Bronchial epithelial cell (primary cell): Measurements from ENCODE around the gene KIF25. TPM values are rescaled to one million over a fixed set of nuclear protein-coding genes. Genes with fewer than 3 reads are reported as not detected.

Experiments used
- DNase-seq: peaks from one replicate; pipeline ENCODE4 v3.0.0-alpha.2; 2010; ENCODE audit warnings: low read depth
- FAIRE-seq: peaks from 2 replicates; lab custom pipeline; 2011; peaks lifted over from hg19 to GRCh38; lab: Jason Lieb, UNC
- H3K27me3 ChIP-seq: 2 replicates; pipeline ENCODE4 v1.5.1; 2011; ENCODE audit warnings: low read length; ENCODE audit not compliant: control insufficient read depth, insufficient read depth
- H3K36me3 ChIP-seq: 2 replicates; pipeline ENCODE4 v1.5.1; 2011; ENCODE audit warnings: low read length; ENCODE audit not compliant: control insufficient read depth, insufficient read depth
- H3K4me3 ChIP-seq: 2 replicates; pipeline ENCODE4 v1.5.1; 2011; ENCODE audit warnings: mild to moderate bottlenecking, low read depth, low read length, control low read depth
- total RNA-seq: library from RNA; depleted of rRNA; stranded (reverse); fragments of >200 nt; gene quantifications from 2 replicates; pipeline ENCODE4 v1.2.1, GENCODE V29; 2014
- TF ChIP-seq, protein P1 (sequence below): IDR thresholded peaks from 2 replicates; pipeline ENCODE4 v1.5.1; 2011; ENCODE audit warnings: mild to moderate bottlenecking, moderate library complexity, low read length, control low read depth, inconsistent platforms; ENCODE audit not compliant: insufficient read depth, severe bottlenecking

The KIF25 gene
- total RNA-seq, 1 donor from 2014 or later = not detected

DNA sequence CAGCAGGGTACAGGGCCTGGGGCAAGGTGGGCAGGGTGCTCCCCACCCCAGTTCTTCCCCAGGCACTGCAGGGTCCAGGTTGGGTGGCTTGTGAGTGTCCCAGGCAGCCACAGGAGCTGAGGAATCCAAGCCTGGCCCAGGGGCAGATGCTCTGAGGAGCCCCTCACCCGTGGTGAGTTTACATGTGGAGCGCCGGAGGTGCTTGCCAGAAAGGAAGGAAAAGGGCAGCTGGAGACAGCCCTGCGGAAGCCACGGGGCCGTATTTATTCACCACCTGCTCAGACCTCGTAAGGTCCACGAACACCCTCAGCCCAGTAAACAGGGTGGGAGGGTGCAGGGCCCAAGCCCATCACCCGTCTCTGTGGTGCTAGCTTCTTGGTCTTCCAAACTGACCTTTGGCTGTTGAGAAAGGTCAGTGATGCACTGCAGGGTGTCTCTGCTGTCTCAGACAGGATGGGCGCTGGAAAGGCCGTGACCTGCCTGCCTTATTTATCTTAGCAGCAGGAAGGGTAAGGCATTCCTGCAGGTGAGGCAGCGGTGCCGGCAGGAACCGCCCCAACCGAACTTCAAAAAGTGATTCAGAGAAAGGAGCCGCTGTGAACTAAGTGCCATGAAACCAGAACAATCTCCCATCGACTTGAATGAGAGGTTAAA is 85.5 kb downstream of the KIF25 start:
- H3K27me3 ChIP-seq = no peaks in the 10 kb centered on the region

DNA sequence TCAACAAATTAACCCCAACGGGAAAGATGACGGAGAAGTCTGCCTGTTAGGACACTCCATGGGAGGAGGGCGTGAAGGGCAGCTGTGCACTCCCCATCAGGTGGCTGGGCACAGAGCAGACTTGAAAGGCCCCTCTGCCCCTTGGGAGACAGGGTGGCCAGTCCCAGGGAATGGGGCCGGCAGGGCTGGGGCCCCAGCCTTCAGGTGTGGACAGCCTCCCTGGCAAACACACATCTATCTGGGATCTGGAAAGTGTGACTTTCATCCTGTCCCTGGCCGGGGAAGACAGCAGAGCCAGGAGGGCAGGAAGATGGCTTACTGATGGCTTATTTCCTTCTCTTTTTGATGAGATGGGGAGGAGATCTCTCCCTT is 86.0 kb downstream of the KIF25 start:
- TF ChIP-seq, protein P1, sequence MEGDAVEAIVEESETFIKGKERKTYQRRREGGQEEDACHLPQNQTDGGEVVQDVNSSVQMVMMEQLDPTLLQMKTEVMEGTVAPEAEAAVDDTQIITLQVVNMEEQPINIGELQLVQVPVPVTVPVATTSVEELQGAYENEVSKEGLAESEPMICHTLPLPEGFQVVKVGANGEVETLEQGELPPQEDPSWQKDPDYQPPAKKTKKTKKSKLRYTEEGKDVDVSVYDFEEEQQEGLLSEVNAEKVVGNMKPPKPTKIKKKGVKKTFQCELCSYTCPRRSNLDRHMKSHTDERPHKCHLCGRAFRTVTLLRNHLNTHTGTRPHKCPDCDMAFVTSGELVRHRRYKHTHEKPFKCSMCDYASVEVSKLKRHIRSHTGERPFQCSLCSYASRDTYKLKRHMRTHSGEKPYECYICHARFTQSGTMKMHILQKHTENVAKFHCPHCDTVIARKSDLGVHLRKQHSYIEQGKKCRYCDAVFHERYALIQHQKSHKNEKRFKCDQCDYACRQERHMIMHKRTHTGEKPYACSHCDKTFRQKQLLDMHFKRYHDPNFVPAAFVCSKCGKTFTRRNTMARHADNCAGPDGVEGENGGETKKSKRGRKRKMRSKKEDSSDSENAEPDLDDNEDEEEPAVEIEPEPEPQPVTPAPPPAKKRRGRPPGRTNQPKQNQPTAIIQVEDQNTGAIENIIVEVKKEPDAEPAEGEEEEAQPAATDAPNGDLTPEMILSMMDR = no peak
- DNase-seq = no peak
- no peak for FAIRE-seq
- H3K4me3 ChIP-seq = no peak overlapping the region
- no peaks in the 10 kb centered on the region for H3K36me3 ChIP-seq
- H3K27me3 ChIP-seq = no peaks in the 10 kb centered on the region

More for the DNA sequence above, 85.5 kb downstream of the KIF25 start:
- Histone ChIP-seq H3K36me3 (no peaks in the 10 kb centered on the region), H3K4me3 (no peak overlapping the region)
- FAIRE-seq = no peak
- no peak for DNase-seq
- TF ChIP-seq, protein P1 = no peak

DNA sequence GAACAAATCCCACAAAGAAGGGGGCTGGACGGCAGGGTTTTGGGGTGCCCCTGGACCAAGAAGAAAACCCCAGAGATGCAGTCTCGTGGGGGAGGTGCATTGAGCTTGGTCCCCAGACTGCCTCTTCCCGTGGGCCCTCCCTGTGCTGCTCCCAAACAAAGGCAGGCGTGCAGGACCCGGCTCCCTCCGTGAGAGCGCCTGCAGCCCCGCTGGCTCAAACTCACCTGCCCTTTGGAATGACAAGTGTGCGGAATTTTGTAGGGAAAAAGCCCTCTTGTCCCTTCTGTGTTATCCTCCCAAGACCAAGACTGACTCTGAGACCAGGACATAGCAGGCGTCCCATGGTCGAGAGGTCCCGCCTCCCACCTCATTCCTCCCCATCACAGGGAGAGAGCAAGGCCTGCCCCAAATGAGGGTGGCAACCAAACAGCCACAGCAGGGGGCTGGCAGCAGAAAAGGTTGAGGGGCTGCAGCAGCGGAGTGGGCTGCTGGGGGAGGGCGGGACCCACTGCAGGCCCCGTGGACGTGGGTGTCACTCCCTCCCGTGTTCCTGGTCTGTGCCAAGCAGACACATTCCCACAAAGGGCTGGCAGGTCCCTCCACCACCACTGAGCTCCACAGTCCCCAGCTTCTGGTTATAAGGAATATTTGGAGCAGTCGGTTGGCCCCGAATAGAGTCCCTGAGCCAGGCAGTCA is 87.1 kb downstream of the KIF25 start:
- H3K4me3 ChIP-seq = no peak overlapping the region
- TF ChIP-seq, protein P1 = no peak
- no peaks in the 10 kb centered on the region for H3K27me3 ChIP-seq
- DNase-seq = no peak
- no peak for FAIRE-seq
- H3K36me3 ChIP-seq = no peaks in the 10 kb centered on the region

DNA sequence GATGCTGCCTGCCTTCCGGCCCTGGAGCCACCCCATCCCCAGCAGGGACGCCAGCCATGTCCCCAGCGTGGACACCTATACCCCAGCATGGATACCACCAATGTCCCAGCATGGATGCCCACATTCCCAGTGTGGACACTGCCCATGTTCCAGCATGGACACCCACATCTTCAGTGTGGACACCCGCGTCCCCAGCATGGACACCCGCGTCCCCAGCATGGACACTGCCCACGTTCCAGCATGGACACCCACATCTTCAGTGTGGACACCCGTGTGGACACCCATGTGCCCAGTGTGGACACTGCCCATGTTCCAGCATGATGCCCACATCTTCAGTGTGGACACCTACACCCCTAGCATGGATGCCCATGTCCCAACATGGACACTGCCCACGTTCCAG is 88.6 kb downstream of the KIF25 start:
- H3K27me3 ChIP-seq = no peaks in the 10 kb centered on the region
- TF ChIP-seq, protein P1 = no peak
- FAIRE-seq = peak; percentile 75
- no peaks in the 10 kb centered on the region for H3K36me3 ChIP-seq
- H3K4me3 ChIP-seq = no peak overlapping the region
- DNase-seq = no peak

DNA sequence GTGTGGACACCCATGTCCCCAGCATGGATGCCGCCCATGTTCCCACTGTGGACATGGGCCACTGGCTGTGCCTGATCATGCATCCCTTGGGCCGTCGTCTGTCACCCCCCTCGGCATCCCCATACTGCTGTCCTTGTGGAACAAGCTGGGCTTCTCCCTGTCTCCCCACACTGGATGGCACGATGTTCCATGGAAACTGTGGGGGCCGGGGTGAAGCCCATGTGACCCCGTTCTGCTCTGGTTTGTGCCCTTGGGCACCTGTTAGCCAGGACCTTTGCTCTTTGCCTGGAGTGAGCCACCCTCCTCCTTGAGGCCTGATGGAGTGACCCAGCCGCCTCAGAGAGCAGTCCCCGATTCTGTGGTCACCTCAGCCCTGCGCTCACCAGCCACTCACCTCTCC is 89.1 kb downstream of the KIF25 start:
- Histone ChIP-seq H3K27me3 (no peaks in the 10 kb centered on the region), H3K36me3 (no peaks in the 10 kb centered on the region), H3K4me3 (no peak overlapping the region)
- TF ChIP-seq, protein P1 = no peak
- no peak for DNase-seq
- no peak for FAIRE-seq
